B cell (primary cell): ENCODE results near the gene MAGI2. TPM values are rescaled to one million over a fixed set of nuclear protein-coding genes. Genes with fewer than 3 reads are reported as not detected.

Source experiments
- ATAC-seq: fragments of 200-7000 bp; cut with Tn5 transposase; one replicate; pipeline ENCODE4 v1.10.0; 2021; ENCODE audit warnings: low read depth, mild to moderate bottlenecking, moderate number of reproducible peaks, moderate library complexity
- CTCF ChIA-PET: fragments of 350-600 bp; sonication (Branson Sonifier 250); formaldehyde crosslinking; loops from one replicate; lab custom pipeline; 2021; ENCODE audit warnings: antibody characterized with exemption, inconsistent platforms; lab: Charles Lee
- POLR2A ChIA-PET: fragments of 350-600 bp; sonication (Branson Sonifier 250); formaldehyde crosslinking; loops from one replicate; lab custom pipeline; 2021; ENCODE audit warnings: antibody characterized with exemption; lab: Charles Lee
- DNase-seq: peaks from one replicate; pipeline ENCODE4 v3.0.0; 2013
- H2AFZ ChIP-seq: 2 replicates; pipeline ENCODE4 v1.6.1; 2012; ENCODE audit warnings: mild to moderate bottlenecking, low read depth, low read length; ENCODE audit not compliant: insufficient read depth, poor library complexity, severe bottlenecking
- H3K27ac ChIP-seq, 2 donors: 1 replicate in 1 of 2; 2 replicates in 1 of 2; pipeline ENCODE4 v1.5.1; 2012 to 2013; ENCODE audit warnings: low read length in 2 of 2, mild to moderate bottlenecking in 2 of 2, moderate library complexity in 1 of 2
- H3K27me3 ChIP-seq, 4 experiments: fragments of 200-600 bp in 1 of 4; sonication (generic) in 1 of 4; replicated peaks in 1 of 4; 1 replicate in 2 of 4; 2 replicates in 2 of 4; pipeline versions ENCODE4 v1.6.1 to v1.7.0; 2013 to 2016; ENCODE audit warnings: low read length in 3 of 4, mild to moderate bottlenecking in 2 of 4, mixed read lengths in 1 of 4, moderate library complexity in 1 of 4; ENCODE audit not compliant: insufficient read depth in 4 of 4, control insufficient read depth in 3 of 4; ENCODE audit errors: control extremely low read depth in 1 of 4
- H3K36me3 ChIP-seq, 2 experiments: replicated peaks in 1 of 2; 1 replicate in 1 of 2; 2 replicates in 1 of 2; pipeline versions ENCODE4 v1.6.1 to v1.7.1; 2013; ENCODE audit warnings: low read length in 1 of 2; ENCODE audit not compliant: insufficient read depth in 2 of 2, control insufficient read depth in 1 of 2; ENCODE audit errors: control extremely low read depth in 1 of 2, extremely low read depth in 1 of 2
- H3K4me1 ChIP-seq, 2 donors: fragments of 200-600 bp in 1 of 2; sonication (generic) in 1 of 2; 1 replicate in 1 of 2; 2 replicates in 1 of 2; pipeline versions ENCODE4 v1.5.1 to v1.6.1; 2013 to 2017; ENCODE audit warnings: low read length in 2 of 2; ENCODE audit not compliant: control insufficient read depth in 2 of 2, insufficient read depth in 2 of 2
- H3K4me2 ChIP-seq: replicated peaks from 2 replicates; pipeline ENCODE3; 2012; ENCODE audit warnings: mild to moderate bottlenecking, low read depth, low read length; ENCODE audit not compliant: poor library complexity, severe bottlenecking
- H3K4me3 ChIP-seq, 5 experiments: fragments of 200-600 bp in 1 of 5; sonication (generic) in 1 of 5; 1 replicate in 3 of 5; 2 replicates in 2 of 5; pipeline versions ENCODE4 v1.5.1 to v1.7.0; 2011 to 2016; ENCODE audit warnings: low read length in 4 of 5, mild to moderate bottlenecking in 4 of 5, low read depth in 2 of 5, control low read depth in 1 of 5, moderate library complexity in 1 of 5; ENCODE audit not compliant: insufficient read depth in 1 of 5; ENCODE audit errors: control extremely low read depth in 1 of 5, extremely low read depth in 1 of 5
- H3K79me2 ChIP-seq: fragments of 200-600 bp; sonication (generic); one replicate; pipeline ENCODE4 v1.6.0; 2016; ENCODE audit warnings: low read length; ENCODE audit not compliant: control insufficient read depth, insufficient read depth
- H3K9ac ChIP-seq: fragments of 200-600 bp; sonication (generic); 2 replicates; pipeline ENCODE4 v1.6.1; 2017; ENCODE audit warnings: mild to moderate bottlenecking, low read length, moderate library complexity
- H3K9me3 ChIP-seq, 3 donors: one replicate each; pipeline versions ENCODE4 v1.6.1 to v1.7.1; 2013; ENCODE audit warnings: low read length in 2 of 3; ENCODE audit not compliant: control insufficient read depth in 2 of 3, insufficient read depth in 1 of 3; ENCODE audit errors: control extremely low read depth in 1 of 3
- H4K20me1 ChIP-seq: 2 replicates; pipeline ENCODE4 v1.6.0; 2012; ENCODE audit warnings: mild to moderate bottlenecking, low read length; ENCODE audit not compliant: insufficient read depth, control insufficient read depth, poor library complexity, severe bottlenecking
- H3K27ac Mint-ChIP-seq: one replicate; pipeline ENCODE4 v1.8.0; 2021; ENCODE audit warnings: mixed read lengths
- H3K27me3 Mint-ChIP-seq: one replicate; pipeline ENCODE4 v1.8.0; 2021; ENCODE audit warnings: mixed read lengths
- H3K4me1 Mint-ChIP-seq: one replicate; pipeline ENCODE4 v1.8.0; 2021; ENCODE audit warnings: mixed read lengths
- H3K4me3 Mint-ChIP-seq: one replicate; pipeline ENCODE4 v1.8.0; 2021; ENCODE audit warnings: mixed read lengths
- H3K9me3 Mint-ChIP-seq: one replicate; pipeline ENCODE4 v1.8.0; 2022; ENCODE audit warnings: mixed read lengths; ENCODE audit not compliant: insufficient read depth
- EZH2 ChIP-seq: IDR thresholded peaks from 2 replicates; pipeline ENCODE4 v1.6.1; 2012; ENCODE audit warnings: borderline replicate concordance, low read depth, mild to moderate bottlenecking, moderate library complexity, low read length; ENCODE audit not compliant: insufficient read depth, poor library complexity, severe bottlenecking
- WGBS: methylation state at CpG from one replicate; pipeline ENCODE4 v1.1.5; 2013; ENCODE audit warnings: missing lambda C conversion rate; ENCODE audit not compliant: insufficient coverage; 5-methylcytosine and 5-hydroxymethylcytosine counted together
- intact Hi-C: fragments of 100-400 bp; cut with micrococcal nuclease; formaldehyde crosslinking; loops from one replicate; pipeline ENCODE4 v1.10.0; 2022
- polyA plus RNA-seq: library from polyadenylated mRNA; depleted of rRNA; stranded (reverse); fragments of >200 nt; gene quantifications from 2 replicates; pipeline ENCODE4 v1.2.3, GENCODE V29; 2012
- total RNA-seq, 2 donors: library from RNA; stranded (reverse); fragments of 120-200 nt in 1 of 2; gene quantifications; 1 replicate in 1 of 2; 2 replicates in 1 of 2; pipeline versions ENCODE4 v1.2.3 to v1.2.4, GENCODE V29; 2013 to 2022
- TF ChIP-seq, protein P1 (sequence below): fragments of 200-600 bp; IDR thresholded peaks from one replicate; pipeline ENCODE4 v1.8.0; 2022; ENCODE audit warnings: antibody characterized with exemption, mild to moderate bottlenecking

MAGI2 gene
- total and polyA plus RNA-seq, 2 donors (not counting 1 experiment from before 2014, with no cell fraction given) = 0.16 to 0.64 TPM

DNA sequence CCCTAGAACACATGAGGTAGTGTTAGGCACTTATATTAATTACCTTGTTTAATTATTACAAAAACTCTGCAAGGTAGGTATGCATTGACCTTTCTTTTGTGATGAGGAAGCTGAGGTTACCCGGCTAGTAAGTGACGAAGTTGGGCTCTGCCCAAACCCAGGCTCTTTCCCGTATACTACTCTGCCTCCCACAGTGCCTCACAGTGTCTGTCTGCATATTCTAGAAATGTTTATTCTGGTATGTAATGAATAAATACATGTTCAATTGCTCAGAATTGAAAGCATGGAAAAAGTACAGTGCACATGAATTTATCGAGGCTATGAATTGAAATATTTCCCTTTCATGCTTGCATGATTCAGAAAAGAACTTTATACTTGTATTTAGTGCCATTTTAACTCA is 1350.0 kb downstream of the MAGI2 start:
- Histone ChIP-seq H3K27ac (no peak overlapping the region), H3K9me3 (no peaks in the 10 kb centered on the region), H3K4me1 (no peaks in the 10 kb centered on the region), H3K27me3 (no peaks in the 10 kb centered on the region), H3K9ac (no peak overlapping the region), H3K4me2 (no peak overlapping the region), H3K79me2 (no peaks in the 10 kb centered on the region), H4K20me1 (no peaks in the 10 kb centered on the region), H3K36me3 (no peaks in the 10 kb centered on the region), H3K4me3 (no peak overlapping the region), H2AFZ (no peak overlapping the region)
- peaks cover 6% of the 10 kb centered on the region for H3K27me3 Mint-ChIP-seq
- no peak for ATAC-seq
- H3K4me1 Mint-ChIP-seq = no peaks in the 10 kb centered on the region
- H3K4me3 Mint-ChIP-seq = no peak overlapping the region
- WGBS = no CpG with 5 or more reads among the region's 4 CpGs
- no peak overlapping the region for H3K27ac Mint-ChIP-seq
- POLR2A ChIA-PET = no interaction called here
- no peak for TF ChIP-seq EZH2
- TF ChIP-seq, protein P1, sequence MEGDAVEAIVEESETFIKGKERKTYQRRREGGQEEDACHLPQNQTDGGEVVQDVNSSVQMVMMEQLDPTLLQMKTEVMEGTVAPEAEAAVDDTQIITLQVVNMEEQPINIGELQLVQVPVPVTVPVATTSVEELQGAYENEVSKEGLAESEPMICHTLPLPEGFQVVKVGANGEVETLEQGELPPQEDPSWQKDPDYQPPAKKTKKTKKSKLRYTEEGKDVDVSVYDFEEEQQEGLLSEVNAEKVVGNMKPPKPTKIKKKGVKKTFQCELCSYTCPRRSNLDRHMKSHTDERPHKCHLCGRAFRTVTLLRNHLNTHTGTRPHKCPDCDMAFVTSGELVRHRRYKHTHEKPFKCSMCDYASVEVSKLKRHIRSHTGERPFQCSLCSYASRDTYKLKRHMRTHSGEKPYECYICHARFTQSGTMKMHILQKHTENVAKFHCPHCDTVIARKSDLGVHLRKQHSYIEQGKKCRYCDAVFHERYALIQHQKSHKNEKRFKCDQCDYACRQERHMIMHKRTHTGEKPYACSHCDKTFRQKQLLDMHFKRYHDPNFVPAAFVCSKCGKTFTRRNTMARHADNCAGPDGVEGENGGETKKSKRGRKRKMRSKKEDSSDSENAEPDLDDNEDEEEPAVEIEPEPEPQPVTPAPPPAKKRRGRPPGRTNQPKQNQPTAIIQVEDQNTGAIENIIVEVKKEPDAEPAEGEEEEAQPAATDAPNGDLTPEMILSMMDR = no peak
- CTCF ChIA-PET = no interaction called here
- DNase-seq = no peak
- no peaks in the 10 kb centered on the region for H3K9me3 Mint-ChIP-seq
- intact Hi-C loops = no loop called here

DNA sequence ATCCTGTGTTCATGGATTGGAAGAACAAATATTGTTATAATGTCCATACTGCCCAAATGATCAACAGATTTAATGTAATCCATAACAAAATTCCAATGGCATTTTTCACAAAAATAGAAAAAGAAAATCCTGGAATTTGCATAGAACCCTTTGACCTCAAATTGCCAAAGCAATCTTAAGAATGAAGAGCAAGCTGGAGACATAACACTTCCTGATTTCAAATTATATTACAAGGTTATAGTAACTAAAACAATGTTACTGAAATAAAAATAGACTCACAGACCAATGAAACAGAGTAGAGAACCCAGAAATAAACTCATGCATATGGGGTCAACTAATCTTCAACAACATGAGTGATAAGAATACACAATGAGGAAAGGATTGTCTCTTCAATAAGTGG is 1352.4 kb downstream of the MAGI2 start:
- no peak overlapping the region for H3K4me3 ChIP-seq
- Mint-ChIP-seq H3K27ac (no peak overlapping the region), H3K9me3 (peaks cover 2% of the 10 kb centered on the region), H3K4me3 (no peak overlapping the region), H3K4me1 (no peaks in the 10 kb centered on the region), H3K27me3 (peaks cover 4% of the 10 kb centered on the region)
- ChIA-PET CTCF (no interaction called here), POLR2A (no interaction called here)
- TF ChIP-seq, protein P1 = no peak
- TF ChIP-seq EZH2 = no peak
- H4K20me1 ChIP-seq = no peaks in the 10 kb centered on the region
- ATAC-seq = no peak
- no peaks in the 10 kb centered on the region for H3K36me3 ChIP-seq
- intact Hi-C loops = no loop called here
- no peaks in the 10 kb centered on the region for H3K9me3 ChIP-seq
- H2AFZ ChIP-seq = no peak overlapping the region
- no peak overlapping the region for H3K27ac ChIP-seq
- H3K9ac ChIP-seq = no peak overlapping the region
- no peak overlapping the region for H3K4me2 ChIP-seq
- no peaks in the 10 kb centered on the region for H3K4me1 ChIP-seq
- no peaks in the 10 kb centered on the region for H3K79me2 ChIP-seq
- no peaks in the 10 kb centered on the region for H3K27me3 ChIP-seq
- DNase-seq = no peak
